ENCODE measurements around the gene CORO7.

Gene CORO7

GRCh38 chr16:4361033-4361943 lies 55.1 kb downstream of the CORO7 start:
- Histone ChIP-seq H3K4me2 (ENCODE audit: low read length) (no peak overlapping the region), H3K9me3 (ENCODE audit: control insufficient read depth, insufficient read depth, low read length) (no peaks in the 10 kb centered on the region), H3K27ac (ENCODE audit: low read depth, low read length) (no peak overlapping the region), H3K79me2 (ENCODE audit: control insufficient read depth, low read length) (no peaks in the 10 kb centered on the region), H3K9me2 (replicated peaks; ENCODE audit: control insufficient read depth, low read length) (no peaks in the 10 kb centered on the region), H3K4me3 (ENCODE audit: low read length) (no peak overlapping the region), H3K27me3 (ENCODE audit: control insufficient read depth, low read length) (no peaks in the 10 kb centered on the region), H3K36me3 (ENCODE audit: control insufficient read depth, low read length) (peaks cover 39% of the 10 kb centered on the region), H4K20me1 (ENCODE audit: control insufficient read depth, insufficient read depth, low read depth, low read length) (no peaks in the 10 kb centered on the region), H3F3A (ENCODE audit: control insufficient read depth, insufficient read depth) (no peaks in the 10 kb centered on the region; the same call in 1 of the 2 replicates), H3K4me1 (ENCODE audit: control insufficient read depth, low read length) (peaks cover 50% of the 10 kb centered on the region)
- TF ChIP-seq CTCF (IDR thresholded peaks at IDR 0.05; ENCODE audit: low read depth, low read length, poor library complexity, severe bottlenecking), result no peak
- no peak for TF ChIP-seq EZH2phosphoT487 (IDR thresholded peaks at IDR 0.05; ENCODE audit: borderline replicate concordance, low read length)

DNA sequence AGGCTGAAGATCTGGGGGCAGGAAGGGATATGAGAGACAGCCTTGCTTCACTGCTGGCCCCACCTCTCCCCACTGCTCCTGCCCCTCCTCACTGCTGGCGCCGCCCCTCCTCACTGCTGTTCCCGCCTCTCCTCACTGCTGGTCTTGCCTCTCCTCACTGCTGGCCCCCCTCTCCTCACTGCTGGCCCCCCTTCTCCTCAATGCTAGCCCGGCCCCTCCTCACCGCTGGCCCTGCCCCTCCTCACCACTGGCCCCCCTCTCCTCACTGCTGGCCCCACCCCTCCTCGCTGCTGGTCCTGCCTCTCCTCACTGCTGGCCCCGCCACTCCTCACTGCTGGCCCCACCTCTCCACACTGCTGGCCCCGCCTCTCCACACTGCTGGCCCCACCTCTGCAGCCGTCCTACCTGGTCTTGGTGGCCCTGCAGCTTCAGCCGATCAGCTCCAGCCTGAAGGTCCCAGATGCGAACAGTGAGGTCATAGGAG lies 55.8 kb downstream of the CORO7 start:
- Histone ChIP-seq H3K27me3 (ENCODE audit: control insufficient read depth, low read length) (no peaks in the 10 kb centered on the region), H3K9me3 (ENCODE audit: control insufficient read depth, insufficient read depth, low read length) (no peaks in the 10 kb centered on the region), H4K20me1 (ENCODE audit: control insufficient read depth, insufficient read depth, low read depth, low read length) (no peaks in the 10 kb centered on the region), H3K27ac (ENCODE audit: low read depth, low read length) (no peak overlapping the region), H3K4me1 (ENCODE audit: control insufficient read depth, low read length) (peaks cover 43% of the 10 kb centered on the region), H3K9me2 (replicated peaks; ENCODE audit: control insufficient read depth, low read length) (no peaks in the 10 kb centered on the region), H3F3A (ENCODE audit: control insufficient read depth, insufficient read depth) (no peaks in the 10 kb centered on the region; the same call in 1 of the 2 replicates), H3K79me2 (ENCODE audit: control insufficient read depth, low read length) (no peaks in the 10 kb centered on the region), H3K4me2 (ENCODE audit: low read length) (no peak overlapping the region), H3K4me3 (ENCODE audit: low read length) (no peak overlapping the region), H3K36me3 (ENCODE audit: control insufficient read depth, low read length) (peaks cover 39% of the 10 kb centered on the region)
- no peak for TF ChIP-seq CTCF (IDR thresholded peaks at IDR 0.05; ENCODE audit: low read depth, low read length, poor library complexity, severe bottlenecking)
- no peak for TF ChIP-seq EZH2phosphoT487 (IDR thresholded peaks at IDR 0.05; ENCODE audit: borderline replicate concordance, low read length)

DNA sequence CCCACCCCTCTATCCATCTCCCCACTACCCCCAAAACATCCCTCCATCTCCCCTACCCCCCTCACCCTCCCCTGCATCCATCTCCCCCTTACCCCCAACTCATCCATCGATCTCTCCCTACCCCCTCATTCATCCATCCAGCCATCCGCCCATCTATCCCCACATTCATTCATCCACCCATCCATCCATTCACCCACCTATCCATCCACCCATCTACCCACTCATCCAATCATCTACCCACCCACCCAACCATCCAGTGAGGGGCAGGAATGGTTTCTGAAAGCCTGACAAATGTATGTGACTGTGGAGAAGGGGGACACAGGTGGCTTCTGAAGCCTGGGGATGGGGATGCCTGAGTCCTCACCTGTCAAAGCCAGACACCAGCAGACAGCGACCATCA lies 56.5 kb downstream of the CORO7 start:
- no peaks in the 10 kb centered on the region for H3F3A ChIP-seq (ENCODE audit: control insufficient read depth, insufficient read depth)
- H3K79me2 ChIP-seq (ENCODE audit: control insufficient read depth, low read length), result no peaks in the 10 kb centered on the region
- no peak overlapping the region for H3K4me3 ChIP-seq (ENCODE audit: low read length)
- no peak for TF ChIP-seq EZH2phosphoT487 (IDR thresholded peaks at IDR 0.05; ENCODE audit: borderline replicate concordance, low read length)
- H3K27me3 ChIP-seq (ENCODE audit: control insufficient read depth, low read length), result no peaks in the 10 kb centered on the region
- H3K9me3 ChIP-seq (ENCODE audit: control insufficient read depth, insufficient read depth, low read length), result no peaks in the 10 kb centered on the region
- H3K9me2 ChIP-seq (replicated peaks; ENCODE audit: control insufficient read depth, low read length), result no peaks in the 10 kb centered on the region
- H3K4me1 ChIP-seq (ENCODE audit: control insufficient read depth, low read length), result peaks cover 37% of the 10 kb centered on the region
- H4K20me1 ChIP-seq (ENCODE audit: control insufficient read depth, insufficient read depth, low read depth, low read length), result no peaks in the 10 kb centered on the region
- H3K4me2 ChIP-seq (ENCODE audit: low read length), result no peak overlapping the region
- H3K36me3 ChIP-seq (ENCODE audit: control insufficient read depth, low read length), result peaks cover 39% of the 10 kb centered on the region
- no peak overlapping the region for H3K27ac ChIP-seq (ENCODE audit: low read depth, low read length)

Measured in DOHH2 (cell line).